GM12891 (cell line): ENCODE data around the gene ADAMTS10.

Experiments
- PAX5 ChIP-seq: IDR thresholded peaks from 2 replicates; pipeline ENCODE4 v1.6.1; 2011; ENCODE audit warnings: low read length, moderate library complexity, mild to moderate bottlenecking; ENCODE audit not compliant: insufficient read depth, severe bottlenecking
- POLR2A ChIP-seq: IDR thresholded peaks from 2 replicates; pipeline ENCODE4 v1.6.1; 2011; ENCODE audit warnings: low read depth, low read length, control low read depth
- POLR2AphosphoS5 ChIP-seq: IDR thresholded peaks from 2 replicates; pipeline ENCODE4 v1.6.1; 2011; ENCODE audit warnings: low read depth, low read length, control low read depth
- POU2F2 ChIP-seq: IDR thresholded peaks from 2 replicates; pipeline ENCODE4 v1.6.1; 2011; ENCODE audit warnings: low read depth, mild to moderate bottlenecking, control low read depth, low read length, moderate library complexity
- TAF1 ChIP-seq: IDR thresholded peaks from 2 replicates; pipeline ENCODE4 v1.6.1; 2011; ENCODE audit warnings: low read depth, low read length, control low read depth

DNA sequence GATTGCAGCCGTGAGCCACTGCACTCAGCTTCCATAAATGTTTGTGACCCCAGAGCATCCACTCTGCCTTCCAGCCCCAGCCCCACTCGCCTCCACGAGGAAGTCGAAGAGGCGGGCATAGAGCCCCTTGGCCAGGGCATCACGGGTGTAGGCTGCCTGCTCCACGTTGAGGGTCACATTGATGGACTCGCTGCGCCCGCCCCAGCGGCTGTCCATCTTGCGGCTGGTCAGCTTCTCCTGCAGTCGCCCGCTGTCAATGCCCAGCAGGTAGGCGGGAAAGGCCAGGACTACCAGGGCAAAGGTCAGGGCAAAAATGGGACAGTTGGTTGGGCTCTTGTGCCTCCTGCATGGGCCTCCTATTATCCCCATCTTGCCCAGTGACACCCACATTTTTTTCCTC, 60.4 kb downstream of the ADAMTS10 start:
- no peak for TF ChIP-seq POLR2A
- no peak for TF ChIP-seq POLR2AphosphoS5
- no peak for TF ChIP-seq TAF1
- TF ChIP-seq POU2F2 = no peak
- no peak for TF ChIP-seq PAX5
